AG10803 (cell line): ENCODE measurements around the gene MAJIN.

Experiments used
- DNase-seq: peaks from one replicate; pipeline ENCODE4 v3.0.0; 2010; ENCODE audit warnings: low read depth
- H3K4me3 ChIP-seq: 2 replicates; pipeline ENCODE4 v1.5.1; 2011; ENCODE audit warnings: mild to moderate bottlenecking, low read length, control low read depth
- CTCF ChIP-seq: conservative IDR thresholded peaks from 2 replicates; pipeline ENCODE4 v1.5.1; 2011; ENCODE audit warnings: mild to moderate bottlenecking, low read length, control low read depth, inconsistent platforms

The MAJIN gene

GRCh38 chr11:64916775-64917662, 54.9 kb downstream of the MAJIN start, which contains the start of gene ATG2A:
Gene ATG2A, minus strand, starts transcription at chr11:64917209. Its CDS starts 74 bp downstream, at chr11:64917135.
- peak within 1 kb of the TSS; percentile 99 for H3K4me3 ChIP-seq
- DNase-seq = peak; percentile 100
- no peak for TF ChIP-seq CTCF

GRCh38 chr11:64916040-64916774, 55.7 kb downstream of the MAJIN start:
- DNase-seq = peak; percentile 63
- no peak for TF ChIP-seq CTCF
- H3K4me3 ChIP-seq = peak overlapping the region; percentile 99

GRCh38 chr11:64915376-64915887, 56.5 kb downstream of the MAJIN start:
- DNase-seq = no peak
- no peak for TF ChIP-seq CTCF
- H3K4me3 ChIP-seq = peak overlapping the region; percentile 99

- no peak overlapping the region for H3K4me3 ChIP-seq
- no peak for DNase-seq
- TF ChIP-seq CTCF = no peak
Measured at GRCh38 chr11:64914123-64914522, 57.8 kb downstream of the MAJIN start.

GRCh38 chr11:64913171-64913727, 58.7 kb downstream of the MAJIN start:
- TF ChIP-seq CTCF = no peak
- DNase-seq = no peak
- H3K4me3 ChIP-seq = no peak overlapping the region

GRCh38 chr11:64911689-64912088, 60.2 kb downstream of the MAJIN start:
- no peak for TF ChIP-seq CTCF
- H3K4me3 ChIP-seq = no peak overlapping the region
- DNase-seq = no peak
